PC-3 (cell line): ENCODE data around the gene DDX46. TPM values are rescaled to one million over a fixed set of nuclear protein-coding genes. Genes with fewer than 3 reads are reported as not detected.
"Not testable (repeated sequence)": the region's sequence is repeated elsewhere in the genome, so short reads cannot be mapped to it uniquely, and the experiment has no call there.

Experiments
- ATAC-seq: fragments of 200-7000 bp; cut with Tn5 transposase; 2 replicates; pipeline ENCODE4 v1.9.1; 2020; ENCODE audit warnings: mild to moderate bottlenecking, moderate library complexity
- BruUV-seq: library from RNA; stranded (reverse); fragments of 400-500 nt; replicated peaks from 2 replicates; lab custom pipeline; 2021; lab: Mats Ljungman, UMichigan
- CTCF ChIA-PET: fragments of 300-600 bp; sonication (Branson Sonifier 250); formaldehyde crosslinking; loops from one replicate; lab custom pipeline; 2022; ENCODE audit warnings: antibody characterized with exemption; lab: Charles Lee
- POLR2A ChIA-PET: fragments of 300-600 bp; sonication (Branson Sonifier 250); formaldehyde crosslinking; loops from one replicate; lab custom pipeline; 2022; ENCODE audit warnings: antibody characterized with exemption; ENCODE audit not compliant: unreplicated experiment; lab: Charles Lee
- DNase-seq: peaks from one replicate; pipeline ENCODE4 v3.0.0-alpha.2; 2015
- H2AFZ ChIP-seq: fragments of 300-600 bp; sonication (generic); 2 replicates; pipeline ENCODE4 v1.6.0; 2016; ENCODE audit warnings: antibody characterized with exemption, low read length
- H3F3A ChIP-seq: fragments of 300-600 bp; sonication (generic); one replicate; pipeline ENCODE4 v1.6.0; 2017; ENCODE audit warnings: antibody characterized with exemption, low read length, control low read depth, mild to moderate bottlenecking; ENCODE audit not compliant: unreplicated experiment
- H3K27ac ChIP-seq: fragments of 300-600 bp; sonication (generic); 2 replicates; pipeline ENCODE4 v1.5.1; 2016; ENCODE audit warnings: mild to moderate bottlenecking, low read length
- H3K27me3 ChIP-seq: fragments of 300-600 bp; sonication (generic); 2 replicates; pipeline ENCODE4 v1.6.1; 2016; ENCODE audit warnings: low read length, mixed read lengths
- H3K36me3 ChIP-seq: fragments of 300-600 bp; sonication (generic); 2 replicates; pipeline ENCODE4 v1.6.1; 2016; ENCODE audit warnings: low read depth, mixed run types, low read length, mixed read lengths
- H3K4me1 ChIP-seq: fragments of 300-600 bp; sonication (generic); 2 replicates; pipeline ENCODE4 v1.5.1; 2016; ENCODE audit warnings: low read length; ENCODE audit not compliant: insufficient read depth
- H3K4me2 ChIP-seq: fragments of 300-600 bp; sonication (generic); 2 replicates; pipeline ENCODE4 v1.6.0; 2016; ENCODE audit warnings: low read length
- H3K4me3 ChIP-seq: fragments of 300-600 bp; sonication (generic); 2 replicates; pipeline ENCODE4 v1.5.1; 2016; ENCODE audit warnings: mild to moderate bottlenecking, low read length, mixed read lengths
- H3K79me2 ChIP-seq: fragments of 300-600 bp; sonication (generic); 2 replicates; pipeline ENCODE4 v1.6.1; 2017; ENCODE audit warnings: low read length, mixed read lengths
- H3K9ac ChIP-seq: fragments of 300-600 bp; sonication (generic); 2 replicates; pipeline ENCODE4 v1.6.0; 2016; ENCODE audit warnings: mild to moderate bottlenecking, low read length
- H3K9me2 ChIP-seq: fragments of 300-600 bp; sonication (generic); replicated peaks from 2 replicates; pipeline ENCODE4 v1.6.1; 2016; ENCODE audit warnings: mixed run types, low read length, mixed read lengths
- H3K9me3 ChIP-seq: fragments of 300-600 bp; sonication (generic); 2 replicates; pipeline ENCODE4 v1.6.1; 2016; ENCODE audit warnings: low read length, mixed read lengths
- H4K20me1 ChIP-seq: fragments of 300-600 bp; sonication (generic); 2 replicates; pipeline ENCODE4 v1.6.1; 2016; ENCODE audit warnings: low read length, mixed read lengths
- CTCF ChIP-seq: fragments of 300-600 bp; sonication (generic); conservative IDR thresholded peaks from 2 replicates; pipeline ENCODE4 v1.5.1; 2017; ENCODE audit warnings: antibody characterized with exemption, low read depth, mild to moderate bottlenecking, low read length
- EZH2 ChIP-seq: fragments of 300-600 bp; sonication (generic); IDR thresholded peaks from one replicate; pipeline ENCODE4 v1.6.1; 2017; ENCODE audit warnings: antibody characterized with exemption, mild to moderate bottlenecking, low read length; ENCODE audit not compliant: unreplicated experiment
- EZH2phosphoT487 ChIP-seq: fragments of 300-600 bp; sonication (generic); IDR thresholded peaks from 2 replicates; pipeline ENCODE4 v1.6.1; 2018; ENCODE audit warnings: mild to moderate bottlenecking, antibody characterized with exemption, low read length, borderline replicate concordance
- intact Hi-C: fragments of 100-400 bp; cut with micrococcal nuclease; formaldehyde crosslinking; loops from 2 replicates; pipeline ENCODE4 v1.9.0; 2023
- total RNA-seq: library from RNA; depleted of rRNA; stranded (reverse); fragments of >200 nt; gene quantifications from 2 replicates; pipeline ENCODE4 v1.2.3, GENCODE V29; 2014

Gene DDX46
- total RNA-seq, 1 experiment from 2014 or later, result 29.0 TPM

- DNase-seq (peak; percentile 56), ATAC-seq (peak; percentile 58)
- Histone ChIP-seq H3K27ac (no peak overlapping the region), H3K4me3 (no peak overlapping the region), H3K4me1 (peaks cover 9% of the 10 kb centered on the region), H3K36me3 (peaks cover 26% of the 10 kb centered on the region), H3K9me3 (no peaks in the 10 kb centered on the region), H3F3A (peaks cover 3% of the 10 kb centered on the region), H2AFZ (no peak overlapping the region), H3K9me2 (no peaks in the 10 kb centered on the region), H3K9ac (no peak overlapping the region), H3K27me3 (no peaks in the 10 kb centered on the region), H4K20me1 (peaks cover 17% of the 10 kb centered on the region), H3K79me2 (peaks cover 61% of the 10 kb centered on the region), H3K4me2 (no peak overlapping the region; the same call in 1 of the 2 replicates)
- no TSS peak for BruUV-seq
- CTCF ChIA-PET, result no interaction called here
- intact Hi-C loops, result loop anchor here (2.0 kb wide), 2 partner anchors 53 to 67 kb away; partner anchors contain the start of gene PCBD2
- POLR2A ChIA-PET, result no interaction called here
- TF ChIP-seq CTCF, result peak; percentile 63
- TF ChIP-seq EZH2, result no peak
Measured at GRCh38 chr5:134851307-134851923, 92.8 kb downstream of the DDX46 start.

- H3K27me3 ChIP-seq, POLR2A ChIA-PET, H3K4me2 ChIP-seq, H3F3A ChIP-seq, H3K9me3 ChIP-seq, H3K27ac ChIP-seq, intact Hi-C loops, CTCF ChIA-PET, H3K4me3 ChIP-seq, H3K9ac ChIP-seq, BruUV-seq, H2AFZ ChIP-seq, ATAC-seq, H3K4me1 ChIP-seq, DNase-seq, H3K9me2 ChIP-seq: not testable (repeated sequence)
- Histone ChIP-seq H4K20me1 (peaks cover 13% of the 10 kb centered on the region), H3K36me3 (peaks cover 29% of the 10 kb centered on the region), H3K79me2 (peaks cover 25% of the 10 kb centered on the region)
Measured at GRCh38 chr5:134856465-134856864, 97.9 kb downstream of the DDX46 start.

- H3K79me2 ChIP-seq, result peaks cover 16% of the 10 kb centered on the region
- intact Hi-C loops, result no loop called here
Measured at GRCh38 chr5:134857401-134857800, 98.8 kb downstream of the DDX46 start.

More at GRCh38 chr5:134857401-134857800, 98.8 kb downstream of the DDX46 start:
- Histone ChIP-seq H3K9me2 (no peaks in the 10 kb centered on the region), H3K27me3 (no peaks in the 10 kb centered on the region), H3K36me3 (peaks cover 26% of the 10 kb centered on the region), H3K27ac (no peak overlapping the region), H3K9ac (no peak overlapping the region), H3K9me3 (no peaks in the 10 kb centered on the region), H3F3A (no peaks in the 10 kb centered on the region), H4K20me1 (peaks cover 7% of the 10 kb centered on the region; the same call in 1 of the 2 replicates), H3K4me1 (no peaks in the 10 kb centered on the region), H3K4me2 (no peak overlapping the region), H3K4me3 (no peak overlapping the region), H2AFZ (no peak overlapping the region)
- TF ChIP-seq EZH2phosphoT487 (no peak), EZH2 (no peak), CTCF (no peak)
- CTCF ChIA-PET, result no interaction called here
- POLR2A ChIA-PET, result no interaction called here
- TSS peak; percentile 3 for BruUV-seq
- no peak for DNase-seq
- no peak for ATAC-seq
